ENCODE data around the gene PTPRD.
"Not testable (repeated sequence)": the region's sequence is repeated elsewhere in the genome, so short reads cannot be mapped to it uniquely, and the experiment has no call there.

DNA sequence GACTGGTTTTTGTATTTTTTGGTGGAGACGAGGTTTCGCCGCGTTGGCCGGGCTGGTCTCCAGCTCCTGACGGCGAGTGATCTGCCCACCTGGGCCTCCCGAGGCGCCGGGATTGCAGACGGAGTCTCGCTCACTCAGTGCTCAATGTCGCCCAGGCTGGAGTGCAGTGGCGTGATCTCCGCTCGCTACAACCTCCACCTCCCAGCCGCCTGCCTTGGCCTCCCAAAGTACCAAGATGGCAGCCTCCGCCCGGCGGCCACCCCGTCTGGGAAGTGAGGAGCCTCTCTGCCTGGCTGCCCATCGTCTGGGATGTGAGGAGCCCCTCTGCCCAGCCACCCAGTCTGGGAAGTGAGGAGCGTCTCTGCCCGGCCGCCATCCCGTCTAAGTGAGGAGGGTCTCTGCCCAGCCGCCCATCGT lies 163.6 kb downstream of the PTPRD start:
- TF ChIP-seq, protein P1, sequence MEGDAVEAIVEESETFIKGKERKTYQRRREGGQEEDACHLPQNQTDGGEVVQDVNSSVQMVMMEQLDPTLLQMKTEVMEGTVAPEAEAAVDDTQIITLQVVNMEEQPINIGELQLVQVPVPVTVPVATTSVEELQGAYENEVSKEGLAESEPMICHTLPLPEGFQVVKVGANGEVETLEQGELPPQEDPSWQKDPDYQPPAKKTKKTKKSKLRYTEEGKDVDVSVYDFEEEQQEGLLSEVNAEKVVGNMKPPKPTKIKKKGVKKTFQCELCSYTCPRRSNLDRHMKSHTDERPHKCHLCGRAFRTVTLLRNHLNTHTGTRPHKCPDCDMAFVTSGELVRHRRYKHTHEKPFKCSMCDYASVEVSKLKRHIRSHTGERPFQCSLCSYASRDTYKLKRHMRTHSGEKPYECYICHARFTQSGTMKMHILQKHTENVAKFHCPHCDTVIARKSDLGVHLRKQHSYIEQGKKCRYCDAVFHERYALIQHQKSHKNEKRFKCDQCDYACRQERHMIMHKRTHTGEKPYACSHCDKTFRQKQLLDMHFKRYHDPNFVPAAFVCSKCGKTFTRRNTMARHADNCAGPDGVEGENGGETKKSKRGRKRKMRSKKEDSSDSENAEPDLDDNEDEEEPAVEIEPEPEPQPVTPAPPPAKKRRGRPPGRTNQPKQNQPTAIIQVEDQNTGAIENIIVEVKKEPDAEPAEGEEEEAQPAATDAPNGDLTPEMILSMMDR (IDR thresholded peaks at IDR 0.05) = not testable (repeated sequence)
- not testable (repeated sequence) for TF ChIP-seq POLR2A, EP300 (IDR thresholded peaks at IDR 0.05)

Data from ovary (tissue), 3 donors.